Adipocyte (in vitro differentiated cells): ENCODE results near the gene PDE1A.

ENCODE experiments used
- DNase-seq: peaks from one replicate; pipeline ENCODE4 v3.0.0-alpha.2; 2015; ENCODE audit warnings: low read depth
- H3K27me3 ChIP-seq: replicated peaks from 2 replicates; pipeline ENCODE4 v1.7.0; 2013; ENCODE audit warnings: mild to moderate bottlenecking, low read length, moderate library complexity; ENCODE audit not compliant: control insufficient read depth, insufficient read depth
- H3K36me3 ChIP-seq: 2 replicates; pipeline ENCODE4 v1.7.0; 2013; ENCODE audit warnings: low read length, mild to moderate bottlenecking, moderate library complexity; ENCODE audit not compliant: control insufficient read depth, insufficient read depth, severe bottlenecking
- H3K4me1 ChIP-seq: 2 replicates; pipeline ENCODE4 v1.7.0; 2013; ENCODE audit warnings: mild to moderate bottlenecking, low read length, moderate library complexity; ENCODE audit not compliant: control insufficient read depth, insufficient read depth
- H3K4me3 ChIP-seq: 2 replicates; pipeline ENCODE4 v1.7.0; 2013; ENCODE audit warnings: mild to moderate bottlenecking, low read length, moderate library complexity
- H3K9ac ChIP-seq: 2 replicates; pipeline ENCODE4 v1.7.0; 2013; ENCODE audit warnings: mild to moderate bottlenecking, low read length, moderate library complexity
- H3K9me3 ChIP-seq: 2 replicates; pipeline ENCODE4 v1.7.0; 2013; ENCODE audit warnings: mild to moderate bottlenecking, low read length, moderate library complexity; ENCODE audit not compliant: control insufficient read depth

Gene PDE1A

DNA sequence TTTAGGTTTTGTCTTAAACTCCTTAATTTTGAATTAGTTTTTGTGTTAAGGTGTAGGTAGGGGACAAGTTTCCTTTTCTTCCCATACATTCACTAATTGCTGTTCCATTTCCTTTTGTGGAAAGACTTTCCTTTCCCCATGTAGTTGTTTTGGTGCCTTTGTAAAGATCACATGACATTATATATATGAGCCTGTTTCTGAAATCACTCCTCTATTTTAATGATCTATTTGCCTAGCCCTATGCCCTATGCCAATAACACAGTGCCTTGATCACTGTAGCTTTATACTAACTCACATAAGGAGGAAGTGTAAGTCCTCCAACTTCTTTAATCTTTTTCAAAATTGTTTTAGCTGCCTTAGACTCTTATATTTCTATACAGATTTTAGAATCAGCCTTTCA lies 229.3 kb downstream of the PDE1A start:
- no peak for DNase-seq
- Histone ChIP-seq H3K9me3 (no peaks in the 10 kb centered on the region), H3K36me3 (peaks cover 28% of the 10 kb centered on the region), H3K9ac (no peak overlapping the region), H3K4me3 (no peak overlapping the region), H3K4me1 (no peaks in the 10 kb centered on the region), H3K27me3 (no peaks in the 10 kb centered on the region)

DNA sequence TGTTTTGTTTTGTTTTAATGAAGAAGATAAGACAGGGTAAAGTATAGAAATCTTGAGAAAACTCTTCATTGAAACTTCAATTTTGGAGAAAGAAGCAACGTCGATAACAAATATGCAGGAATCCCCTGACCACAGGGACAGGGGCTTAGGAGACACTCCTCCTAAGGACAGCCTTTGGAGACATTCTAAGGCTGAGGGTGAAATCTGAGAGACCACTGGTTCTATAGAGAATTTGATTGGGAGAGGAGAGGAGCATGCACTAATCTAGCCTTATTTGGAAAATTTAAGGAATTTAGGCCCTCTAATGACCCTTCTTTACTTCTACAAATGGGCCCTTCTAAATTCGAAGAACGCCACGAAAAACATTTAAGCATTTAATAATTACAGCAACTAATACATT lies 233.5 kb downstream of the PDE1A start:
- no peak for DNase-seq
- H3K4me1 ChIP-seq, result no peaks in the 10 kb centered on the region
- no peak overlapping the region for H3K4me3 ChIP-seq
- H3K9ac ChIP-seq, result no peak overlapping the region
- no peaks in the 10 kb centered on the region for H3K27me3 ChIP-seq
- peaks cover 12% of the 10 kb centered on the region for H3K36me3 ChIP-seq
- H3K9me3 ChIP-seq, result no peaks in the 10 kb centered on the region

DNA sequence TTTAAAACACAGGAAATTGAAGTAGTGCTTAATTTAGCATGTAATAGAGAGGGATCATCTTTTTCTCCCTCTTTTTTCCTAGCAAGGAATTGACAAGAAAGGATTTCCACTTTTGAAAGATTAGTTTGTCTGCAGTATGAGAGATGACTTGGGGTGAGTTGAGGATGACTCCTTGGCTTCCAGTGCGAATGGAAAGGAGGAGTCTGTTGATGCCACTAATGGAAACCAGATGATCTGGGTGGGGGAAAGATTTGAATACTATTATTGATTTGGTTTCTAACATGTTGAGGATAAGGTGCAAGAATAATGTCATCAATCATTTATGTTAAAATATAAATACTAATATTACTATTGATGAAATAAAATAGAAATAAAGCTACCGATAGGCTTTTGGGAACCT lies 235.8 kb downstream of the PDE1A start:
- Histone ChIP-seq H3K9me3 (no peaks in the 10 kb centered on the region), H3K27me3 (no peaks in the 10 kb centered on the region), H3K4me1 (no peaks in the 10 kb centered on the region), H3K4me3 (no peak overlapping the region), H3K9ac (no peak overlapping the region), H3K36me3 (peaks cover 5% of the 10 kb centered on the region)
- no peak for DNase-seq

DNA sequence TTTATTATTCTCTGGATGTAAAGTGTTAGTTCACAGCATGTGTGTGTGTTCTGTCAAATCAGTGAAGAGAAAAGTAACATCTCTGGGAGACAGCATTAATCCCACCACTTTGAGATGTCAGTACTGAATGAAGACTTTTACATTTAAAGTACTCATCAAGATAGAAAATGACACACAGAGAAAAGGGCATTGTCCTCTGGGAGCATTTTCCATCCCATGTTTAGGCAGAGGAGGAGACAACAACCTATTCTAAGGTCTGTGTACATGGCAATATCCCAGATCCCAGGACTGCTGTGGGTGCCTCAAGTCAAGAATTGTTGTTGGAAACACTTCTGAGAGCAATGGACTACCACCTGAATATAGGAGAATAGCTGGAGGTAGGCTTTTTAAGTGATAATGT lies 239.7 kb downstream of the PDE1A start:
- Histone ChIP-seq H3K9me3 (peaks cover 11% of the 10 kb centered on the region), H3K27me3 (no peaks in the 10 kb centered on the region), H3K36me3 (peaks cover 11% of the 10 kb centered on the region), H3K9ac (peak overlapping the region; percentile 0), H3K4me3 (no peak overlapping the region), H3K4me1 (no peaks in the 10 kb centered on the region)
- DNase-seq, result no peak

DNA sequence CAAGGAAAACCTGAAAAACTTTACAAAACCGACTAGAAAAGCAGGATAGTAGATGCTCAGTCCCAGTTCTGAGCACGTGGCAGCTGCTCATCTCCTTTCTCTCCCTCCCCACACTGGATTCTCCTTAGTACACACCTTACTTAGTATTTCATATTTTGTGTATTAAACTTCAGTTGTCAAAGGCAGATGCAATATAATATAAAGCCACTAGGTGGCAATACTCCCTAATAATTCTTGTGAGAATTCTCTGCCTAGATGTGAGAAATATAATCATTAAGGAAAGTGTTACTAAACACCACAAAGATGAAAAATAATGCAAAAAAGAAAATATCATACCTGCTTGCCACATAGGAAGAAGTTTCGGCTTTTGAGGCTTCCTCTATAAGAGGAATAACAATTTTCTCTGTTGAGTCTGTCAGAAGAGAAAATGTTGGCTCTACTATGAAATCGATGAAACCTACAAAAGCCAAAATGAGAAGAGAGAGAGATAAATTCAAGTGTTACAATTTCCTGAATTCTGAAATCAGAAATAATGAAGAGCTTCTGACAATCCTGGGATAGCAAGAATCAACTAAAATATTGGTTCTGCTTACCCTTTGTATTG lies 240.6 kb downstream of the PDE1A start:
- no peak overlapping the region for H3K4me3 ChIP-seq
- H3K9me3 ChIP-seq, result peaks cover 11% of the 10 kb centered on the region
- H3K9ac ChIP-seq, result peak overlapping the region; percentile 4
- H3K4me1 ChIP-seq, result no peaks in the 10 kb centered on the region
- peaks cover 11% of the 10 kb centered on the region for H3K36me3 ChIP-seq
- no peaks in the 10 kb centered on the region for H3K27me3 ChIP-seq
- peak; percentile 86 for DNase-seq

DNA sequence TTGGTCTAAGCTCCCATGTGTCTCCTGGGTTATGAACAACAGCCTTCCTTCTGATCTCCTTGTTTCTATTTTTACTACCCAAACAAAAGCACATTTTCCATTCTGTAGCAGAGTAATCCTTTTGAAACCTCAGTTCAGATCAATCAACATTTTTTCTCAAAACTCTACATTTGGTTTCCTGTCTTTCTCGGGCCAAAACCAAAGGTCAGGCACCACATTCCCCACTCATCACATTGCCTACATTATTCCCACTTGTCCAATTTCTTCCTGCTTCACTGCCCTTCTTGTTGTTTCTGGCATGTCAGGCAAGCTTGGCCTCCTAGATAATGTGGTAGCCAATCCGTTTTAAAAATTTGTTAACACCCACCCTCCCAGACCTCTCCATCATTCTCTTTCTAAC lies 244.4 kb downstream of the PDE1A start:
- DNase-seq, result no peak
- no peak overlapping the region for H3K9ac ChIP-seq
- H3K36me3 ChIP-seq, result peaks cover 14% of the 10 kb centered on the region
- peaks cover 11% of the 10 kb centered on the region for H3K9me3 ChIP-seq
- no peaks in the 10 kb centered on the region for H3K27me3 ChIP-seq
- no peak overlapping the region for H3K4me3 ChIP-seq
- H3K4me1 ChIP-seq, result no peaks in the 10 kb centered on the region

DNA sequence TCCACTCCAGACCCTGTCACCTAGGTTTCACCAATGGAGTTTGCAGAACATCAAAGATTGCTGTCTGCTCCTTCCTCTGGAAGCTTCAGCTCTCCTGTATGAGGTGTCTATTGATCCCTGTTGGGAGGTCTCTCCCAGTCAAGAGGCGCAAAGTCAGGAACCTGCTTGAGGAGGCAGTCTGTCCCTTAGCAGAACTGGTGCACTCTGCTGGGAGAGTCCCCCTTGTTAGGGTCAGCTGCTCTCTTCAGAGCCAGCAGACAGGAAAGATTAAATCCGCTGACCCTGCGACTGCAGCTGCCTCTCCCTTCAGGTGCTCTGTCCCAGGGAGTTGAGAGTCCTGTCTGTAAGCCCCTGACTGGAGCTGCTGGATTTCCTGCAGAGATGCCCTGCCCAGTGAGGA lies 245.5 kb downstream of the PDE1A start:
- Histone ChIP-seq H3K4me3 (no peak overlapping the region), H3K27me3 (no peaks in the 10 kb centered on the region), H3K9me3 (peaks cover 11% of the 10 kb centered on the region), H3K9ac (no peak overlapping the region), H3K4me1 (no peaks in the 10 kb centered on the region), H3K36me3 (peaks cover 14% of the 10 kb centered on the region)
- DNase-seq, result no peak

DNA sequence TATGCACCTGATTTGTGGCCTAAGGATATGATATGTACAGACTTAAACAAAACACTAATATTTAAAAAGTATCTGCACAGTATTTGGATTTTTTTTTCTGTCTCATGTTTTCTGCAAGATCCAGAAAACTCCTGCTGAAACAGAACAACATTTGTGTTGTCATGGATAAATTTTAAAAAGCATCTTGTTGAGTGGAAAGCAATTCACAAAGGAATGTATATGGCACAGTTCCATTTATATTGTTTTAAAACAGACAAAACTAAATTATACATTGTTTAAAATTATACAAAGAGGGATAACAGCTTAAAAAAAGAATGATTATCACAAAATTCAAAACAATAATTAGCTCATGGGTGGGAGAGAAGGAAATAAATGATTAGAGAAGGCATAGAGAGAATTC lies 247.7 kb downstream of the PDE1A start:
- no peak for DNase-seq
- Histone ChIP-seq H3K4me3 (no peak overlapping the region), H3K27me3 (no peaks in the 10 kb centered on the region), H3K9ac (no peak overlapping the region), H3K36me3 (peaks cover 14% of the 10 kb centered on the region), H3K9me3 (peaks cover 11% of the 10 kb centered on the region), H3K4me1 (no peaks in the 10 kb centered on the region)

DNA sequence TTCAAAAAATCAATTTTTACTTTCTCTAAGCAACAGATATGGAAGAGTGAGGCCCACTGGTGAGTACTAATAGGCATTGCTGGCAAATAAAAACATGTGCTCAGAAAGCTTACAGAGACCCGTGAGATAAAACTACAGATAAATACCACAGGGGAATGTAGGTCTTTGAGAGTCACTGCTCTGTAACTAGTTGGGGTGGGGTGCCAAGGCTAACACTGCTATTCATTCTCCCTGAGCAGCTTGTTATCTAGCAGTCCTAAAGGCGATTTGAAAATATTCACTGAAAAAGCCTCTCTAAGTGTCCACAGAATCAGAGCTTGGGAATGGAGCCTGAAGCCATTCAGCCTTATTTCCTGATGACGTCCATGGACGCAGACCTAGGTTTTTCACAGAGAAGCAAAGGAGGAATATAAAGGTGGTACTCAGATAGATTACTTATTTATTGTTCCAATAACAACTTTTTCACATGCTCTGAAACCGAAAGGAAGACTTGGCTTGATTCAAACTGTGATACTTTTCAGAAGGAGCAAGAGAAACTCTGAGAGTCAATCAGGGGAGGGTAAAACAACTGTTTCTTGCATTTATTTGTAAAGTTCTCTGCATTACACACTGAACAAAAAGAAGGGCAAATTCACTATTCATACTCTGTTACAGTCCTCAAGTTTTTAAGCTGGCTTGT lies 252.8 kb downstream of the PDE1A start:
- no peak overlapping the region for H3K9ac ChIP-seq
- DNase-seq, result no peak
- no peak overlapping the region for H3K4me3 ChIP-seq
- H3K27me3 ChIP-seq, result no peaks in the 10 kb centered on the region
- peaks cover 2% of the 10 kb centered on the region for H3K4me1 ChIP-seq
- H3K36me3 ChIP-seq, result peaks cover 7% of the 10 kb centered on the region
- no peaks in the 10 kb centered on the region for H3K9me3 ChIP-seq

DNA sequence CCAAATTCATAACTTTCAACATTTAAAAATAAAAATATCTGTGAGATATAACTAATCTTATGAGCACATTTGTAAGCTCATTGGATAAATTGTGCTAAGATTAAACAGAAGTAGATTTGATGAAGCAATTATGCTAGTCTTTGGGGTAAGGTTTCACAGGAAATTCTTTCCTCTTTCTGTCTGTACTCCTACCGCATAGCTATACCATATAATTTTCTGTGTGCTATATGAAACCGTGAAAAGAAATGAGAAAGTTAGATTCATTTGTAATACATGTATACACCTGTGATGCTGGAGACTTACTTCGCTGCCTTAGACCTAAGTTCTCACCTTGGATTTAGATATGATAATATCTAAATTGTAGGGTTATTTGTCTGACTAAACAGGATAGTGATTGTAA lies 256.5 kb downstream of the PDE1A start:
- DNase-seq, result no peak
- peaks cover 31% of the 10 kb centered on the region for H3K4me1 ChIP-seq
- no peaks in the 10 kb centered on the region for H3K9me3 ChIP-seq
- H3K27me3 ChIP-seq, result no peaks in the 10 kb centered on the region
- H3K36me3 ChIP-seq, result peaks cover 3% of the 10 kb centered on the region
- H3K4me3 ChIP-seq, result no peak overlapping the region
- H3K9ac ChIP-seq, result no peak overlapping the region

DNA sequence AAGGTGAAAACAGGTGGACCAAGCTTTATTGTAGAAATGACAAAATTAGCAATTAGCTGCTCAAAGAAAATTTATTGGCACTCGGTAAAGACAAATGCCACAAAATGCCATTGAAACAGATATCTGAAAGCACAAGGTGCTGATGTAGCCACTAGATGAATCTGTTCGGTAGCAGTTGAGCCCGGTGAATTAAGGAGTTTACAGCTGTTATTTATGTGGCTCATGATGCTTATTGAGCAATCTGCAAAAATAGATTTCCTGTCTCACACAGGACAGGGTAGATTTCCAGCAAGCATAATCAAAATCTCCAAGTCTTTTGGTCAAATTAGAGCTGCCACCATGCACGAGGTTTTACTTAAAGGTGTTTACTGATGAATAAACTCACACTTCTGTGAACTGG lies 259.0 kb downstream of the PDE1A start:
- DNase-seq, result no peak
- no peak overlapping the region for H3K4me3 ChIP-seq
- peaks cover 43% of the 10 kb centered on the region for H3K4me1 ChIP-seq
- H3K9ac ChIP-seq, result no peak overlapping the region
- H3K36me3 ChIP-seq, result peaks cover 4% of the 10 kb centered on the region
- no peaks in the 10 kb centered on the region for H3K9me3 ChIP-seq
- no peaks in the 10 kb centered on the region for H3K27me3 ChIP-seq

DNA sequence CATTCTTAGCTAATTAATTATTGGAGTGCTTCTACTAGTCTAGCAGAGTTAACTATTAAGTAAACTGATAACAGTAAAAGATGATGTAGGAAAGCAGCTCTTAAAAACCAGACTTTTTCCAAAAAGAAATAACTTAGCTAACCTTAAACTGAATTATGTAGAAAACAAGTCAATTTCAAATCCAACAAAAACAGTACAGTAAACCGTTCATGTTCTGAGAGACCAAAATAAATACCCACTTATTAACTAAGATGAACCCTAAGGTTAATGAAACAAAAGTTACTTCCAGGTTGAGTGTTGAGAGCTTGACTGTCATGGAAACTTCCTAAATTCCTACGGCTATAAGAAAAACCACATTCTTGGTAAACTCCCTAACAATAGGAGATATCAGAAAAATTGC lies 260.0 kb downstream of the PDE1A start:
- Histone ChIP-seq H3K4me1 (peaks cover 41% of the 10 kb centered on the region), H3K9me3 (no peaks in the 10 kb centered on the region), H3K27me3 (no peaks in the 10 kb centered on the region), H3K9ac (no peak overlapping the region), H3K36me3 (peaks cover 4% of the 10 kb centered on the region), H3K4me3 (no peak overlapping the region)
- DNase-seq, result no peak
